ENCODE data around the gene POR. TPM values are rescaled to one million over a fixed set of nuclear protein-coding genes. Genes with fewer than 3 reads are reported as not detected.
A peak's percentile ranks its signal among the peaks of the same experiment; 100 is the strongest.

Gene POR
- total RNA-seq, 1 donor = 73.1 TPM

- Histone ChIP-seq H2AFZ (ENCODE audit: low read length) (no peak overlapping the region), H3K27me3 (ENCODE audit: insufficient read depth, low read length) (no peaks in the 10 kb centered on the region), H3K9me3 (ENCODE audit: low read depth, low read length) (no peaks in the 10 kb centered on the region), H3K4me1 (ENCODE audit: insufficient read depth, low read length) (peaks cover 6% of the 10 kb centered on the region), H4K20me1 (ENCODE audit: insufficient read depth, low read length) (peaks cover 10% of the 10 kb centered on the region), H3K36me3 (ENCODE audit: insufficient read depth, low read length) (peaks cover 6% of the 10 kb centered on the region), H3K27ac (ENCODE audit: low read depth, low read length) (no peak overlapping the region), H3K4me2 (ENCODE audit: insufficient read depth, low read length) (no peak overlapping the region), H3K4me3 (ENCODE audit: insufficient read depth, low read length) (no peak overlapping the region), H3K79me2 (ENCODE audit: insufficient read depth, low read length) (peaks cover 7% of the 10 kb centered on the region)
- DNase-seq (ENCODE audit: insufficient read length, low spot score, missing footprints) = peak; percentile 85
- no peak for TF ChIP-seq CTCF (IDR thresholded peaks at IDR 0.05; ENCODE audit: extremely low read depth, low read depth, low read length)
These were observed 74.8 kb downstream of the POR start for GRCh38 chr7:75989500-75990388.

- Histone ChIP-seq H3K9me3 (ENCODE audit: low read depth, low read length) (no peaks in the 10 kb centered on the region), H3K27ac (ENCODE audit: low read depth, low read length) (no peak overlapping the region), H4K20me1 (ENCODE audit: insufficient read depth, low read length) (peaks cover 10% of the 10 kb centered on the region), H3K36me3 (ENCODE audit: insufficient read depth, low read length) (peaks cover 16% of the 10 kb centered on the region), H2AFZ (ENCODE audit: low read length) (no peak overlapping the region), H3K27me3 (ENCODE audit: insufficient read depth, low read length) (no peaks in the 10 kb centered on the region), H3K4me3 (ENCODE audit: insufficient read depth, low read length) (no peak overlapping the region), H3K4me2 (ENCODE audit: insufficient read depth, low read length) (no peak overlapping the region), H3K79me2 (ENCODE audit: insufficient read depth, low read length) (peaks cover 7% of the 10 kb centered on the region), H3K4me1 (ENCODE audit: insufficient read depth, low read length) (peaks cover 6% of the 10 kb centered on the region)
- no peak for TF ChIP-seq CTCF (IDR thresholded peaks at IDR 0.05; ENCODE audit: extremely low read depth, low read depth, low read length)
- no peak for DNase-seq (ENCODE audit: insufficient read length, low spot score, missing footprints)
These were observed 76.7 kb downstream of the POR start for GRCh38 chr7:75991531-75992082.

- H3K79me2 ChIP-seq (ENCODE audit: insufficient read depth, low read length) = peaks cover 7% of the 10 kb centered on the region
- H4K20me1 ChIP-seq (ENCODE audit: insufficient read depth, low read length) = peaks cover 10% of the 10 kb centered on the region
- no peak overlapping the region for H2AFZ ChIP-seq (ENCODE audit: low read length)
- no peak overlapping the region for H3K4me2 ChIP-seq (ENCODE audit: insufficient read depth, low read length)
- H3K9me3 ChIP-seq (ENCODE audit: low read depth, low read length) = no peaks in the 10 kb centered on the region
- H3K27ac ChIP-seq (ENCODE audit: low read depth, low read length) = no peak overlapping the region
- no peak for TF ChIP-seq CTCF (IDR thresholded peaks at IDR 0.05; ENCODE audit: extremely low read depth, low read depth, low read length)
- H3K36me3 ChIP-seq (ENCODE audit: insufficient read depth, low read length) = peaks cover 17% of the 10 kb centered on the region
- H3K4me3 ChIP-seq (ENCODE audit: insufficient read depth, low read length) = no peak overlapping the region
- peaks cover 6% of the 10 kb centered on the region for H3K4me1 ChIP-seq (ENCODE audit: insufficient read depth, low read length)
- DNase-seq (ENCODE audit: insufficient read length, low spot score, missing footprints) = peak; percentile 62
- H3K27me3 ChIP-seq (ENCODE audit: insufficient read depth, low read length) = no peaks in the 10 kb centered on the region
These were observed 77.3 kb downstream of the POR start for GRCh38 chr7:75992083-75992755.

All from osteoblast (primary cell).